ENCODE measurements around the gene CIDEB. TPM values are rescaled to one million over a fixed set of nuclear protein-coding genes. Genes with fewer than 3 reads are reported as not detected.
"Not testable (repeated sequence)": the region's sequence is repeated elsewhere in the genome, so short reads cannot be mapped to it uniquely, and the experiment has no call there.

Gene CIDEB
- total RNA-seq, 6 donors from 2014 or later, result 9.4 to 14.8 (median 12.8) TPM

GRCh38 chr14:24330973-24331674 is 23.3 kb upstream of the CIDEB start:
- Histone ChIP-seq H3K27ac (peak overlapping the region in 1 of 4 donors; percentile 89), H3K4me3 (no peak overlapping the region), H3K27me3 (peaks cover 0 to 8% (median 0%) of the 10 kb centered on the region in 4 donors), H3K4me1 (peaks cover 52 to 67% (median 64%) of the 10 kb centered on the region in 4 donors), H3K9me3 (no peaks in the 10 kb centered on the region), H3K36me3 (peaks cover 0 to 3% (median 0%) of the 10 kb centered on the region in 4 donors)
- WGBS, 2 donors, result 89 to 97% methylated on average over 7 to 10 of the region's 10 CpGs
- DNase-seq, result peak in 1 of 2 donors; percentile 38
- TF ChIP-seq POLR2AphosphoS5 (IDR thresholded peaks at IDR 0.05) (no peak), EP300 (IDR thresholded peaks at IDR 0.05) (no peak), CTCF (IDR thresholded peaks at IDR 0.05) (no peak), POLR2A (IDR thresholded peaks at IDR 0.05) (no peak)
- no peak for ATAC-seq (ENCODE audit: low FRiP score in 2 of 2)

GRCh38 chr14:24329736-24330135 is 22.0 kb upstream of the CIDEB start:
- ATAC-seq (ENCODE audit: low FRiP score in 2 of 2), result peak; percentile 55 to 68
- peak; percentile 70 to 90 for DNase-seq
- Histone ChIP-seq H3K4me1 (peaks cover 41 to 54% (median 52%) of the 10 kb centered on the region in 4 donors), H3K27ac (peak overlapping the region; percentile 22 to 75 (median 49)), H3K4me3 (no peak overlapping the region), H3K27me3 (peaks cover 0 to 5% (median 0%) of the 10 kb centered on the region in 4 donors), H3K36me3 (peaks cover 0 to 9% (median 4%) of the 10 kb centered on the region in 4 donors), H3K9me3 (no peaks in the 10 kb centered on the region)
- 44% methylated on average over 5 of the region's 9 CpGs; no CpG with 5 or more reads in 1 of the 2 donors for WGBS, 2 donors
- TF ChIP-seq CTCF (IDR thresholded peaks at IDR 0.05) (no peak), EP300 (IDR thresholded peaks at IDR 0.05) (no peak), POLR2A (IDR thresholded peaks at IDR 0.05) (no peak), POLR2AphosphoS5 (IDR thresholded peaks at IDR 0.05) (peak; percentile 59 to 80)

- H3K9me3 ChIP-seq, result no peaks in the 10 kb centered on the region
- H3K4me1 ChIP-seq, result peaks cover 35 to 48% (median 46%) of the 10 kb centered on the region in 4 donors
- no peak for TF ChIP-seq EP300 (IDR thresholded peaks at IDR 0.05)
- no peak for TF ChIP-seq CTCF (IDR thresholded peaks at IDR 0.05)
- no peak for TF ChIP-seq POLR2AphosphoS5 (IDR thresholded peaks at IDR 0.05)
- no peak for TF ChIP-seq POLR2A (IDR thresholded peaks at IDR 0.05)
- no peak for DNase-seq
- WGBS, 2 donors, result 80 to 85% methylated on average over 12 of the region's 12 CpGs
- H3K27ac ChIP-seq, result peak overlapping the region; percentile 22 to 75 (median 49)
- ATAC-seq (ENCODE audit: low FRiP score in 2 of 2), result no peak
- peaks cover 0 to 9% (median 4%) of the 10 kb centered on the region in 4 donors for H3K36me3 ChIP-seq
- peaks cover 0 to under 1% (median 0%) of the 10 kb centered on the region in 4 donors for H3K27me3 ChIP-seq
- H3K4me3 ChIP-seq, result no peak overlapping the region
These were observed 21.4 kb upstream of the CIDEB start for GRCh38 chr14:24329073-24329663.

- not testable (repeated sequence) for H3K4me3 ChIP-seq; H3K9me3 ChIP-seq; ATAC-seq (ENCODE audit: low FRiP score in 2 of 2); H3K27me3 ChIP-seq
- TF ChIP-seq CTCF (IDR thresholded peaks at IDR 0.05), result peak; percentile 65 to 77 (median 73)
- H3K36me3 ChIP-seq, result peaks cover 0 to 13% (median 6%) of the 10 kb centered on the region in 4 donors
- peaks cover 25 to 37% (median 34%) of the 10 kb centered on the region in 4 donors for H3K4me1 ChIP-seq
- WGBS, 2 donors, result 5 to 23% methylated on average over 3 to 9 of the region's 9 CpGs
- H3K27ac ChIP-seq, result peak overlapping the region in 3 of 4 donors; percentile 46 to 63 (median 62)
- peak in 1 of 2 donors; percentile 69 for DNase-seq
These were observed 20.1 kb upstream of the CIDEB start for GRCh38 chr14:24327914-24328313.
